GM21390 (cell line): Measurements from ENCODE around the gene SH3BP2.

Experiments used
- ATAC-seq: cut with Tn5 transposase; IDR thresholded peaks from one replicate; pipeline ENCODE4 v1.9.1; 2021; ENCODE audit not compliant: unreplicated experiment

SH3BP2 gene

GRCh38 chr4:2871466-2871865 lies 78.6 kb downstream of the SH3BP2 start:
- no peak for ATAC-seq

- ATAC-seq, result no peak
Measured at GRCh38 chr4:2871911-2872310, 79.0 kb downstream of the SH3BP2 start.

DNA sequence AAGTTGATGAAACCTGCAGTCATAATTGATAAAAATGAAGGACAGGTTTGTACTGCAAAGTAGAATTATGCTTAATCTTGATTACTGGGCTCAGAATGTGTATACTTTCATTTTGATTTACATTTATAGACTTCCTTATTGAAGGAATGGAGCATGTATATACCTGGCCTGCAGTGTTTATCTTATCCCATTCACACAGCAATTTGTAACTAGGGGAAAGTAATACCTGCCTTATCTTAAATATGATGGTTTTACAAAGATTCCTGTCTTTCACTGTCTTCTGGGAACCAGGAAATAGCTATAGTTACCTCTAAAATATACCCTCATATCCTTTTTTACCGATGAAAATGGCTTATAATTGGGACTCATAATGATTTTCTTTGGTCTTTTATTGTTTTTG lies 80.4 kb downstream of the SH3BP2 start:
- no peak for ATAC-seq

DNA sequence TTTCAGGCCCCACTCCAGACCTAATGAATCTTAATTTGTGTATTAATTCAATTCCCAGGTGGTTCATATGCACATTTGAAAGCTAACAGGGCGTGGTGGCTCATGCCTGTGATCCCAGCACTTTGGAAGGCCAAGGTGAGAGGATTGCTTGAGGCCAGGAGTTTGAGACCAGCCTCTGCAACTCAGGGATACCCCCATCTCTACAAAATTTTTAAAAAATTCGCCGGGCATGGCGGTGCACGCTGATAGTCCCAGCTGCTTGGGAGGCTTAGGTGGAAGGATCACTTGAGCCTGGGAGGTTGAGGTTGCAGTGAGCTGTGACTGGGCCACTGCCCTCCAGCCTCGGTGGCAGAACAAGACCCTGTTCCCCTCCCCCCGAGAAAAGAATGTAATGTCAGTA lies 82.0 kb downstream of the SH3BP2 start:
- no peak for ATAC-seq

DNA sequence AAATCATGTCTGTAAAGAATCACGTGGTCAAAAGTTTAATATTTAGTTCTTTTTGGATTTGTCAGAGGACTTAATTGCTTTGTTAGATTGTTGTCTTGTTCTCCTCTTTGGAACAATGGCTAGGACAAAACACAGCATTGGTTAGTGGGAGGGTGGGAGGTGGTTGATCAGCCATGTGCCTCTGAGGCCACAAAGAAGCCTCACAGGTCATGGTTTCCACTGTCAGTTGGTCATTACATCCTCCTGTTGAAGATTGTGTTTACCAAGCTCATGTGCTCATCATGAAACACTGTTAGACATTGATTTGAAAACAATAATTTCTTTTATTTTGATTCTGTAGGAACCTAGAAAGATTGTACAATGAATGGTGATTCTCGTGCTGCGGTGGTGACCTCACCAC lies 82.7 kb downstream of the SH3BP2 start:
- no peak for ATAC-seq

DNA sequence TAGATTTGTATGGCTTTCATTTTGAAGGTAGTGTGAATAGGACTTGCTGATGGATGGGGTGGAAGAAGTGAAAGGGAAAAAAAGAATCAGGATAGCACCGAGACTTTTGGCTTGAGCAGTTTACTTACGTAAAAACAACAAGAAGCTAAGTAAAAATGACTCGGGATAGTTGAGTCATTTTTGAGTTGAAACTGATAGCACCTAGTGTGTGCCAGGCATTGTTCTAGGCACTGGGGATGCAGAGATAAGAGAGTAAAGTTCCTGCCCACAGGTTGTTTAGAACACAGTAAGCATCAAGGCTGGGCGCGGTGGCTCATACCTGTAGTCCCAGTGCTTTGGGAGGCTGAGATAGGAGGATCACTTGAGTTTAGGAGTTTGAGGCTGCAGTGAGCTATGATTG lies 85.5 kb downstream of the SH3BP2 start:
- ATAC-seq, result no peak

- ATAC-seq, result no peak
Measured at GRCh38 chr4:2879026-2879425, 86.1 kb downstream of the SH3BP2 start.

- no peak for ATAC-seq
Measured at GRCh38 chr4:2881431-2881830, 88.5 kb downstream of the SH3BP2 start.

DNA sequence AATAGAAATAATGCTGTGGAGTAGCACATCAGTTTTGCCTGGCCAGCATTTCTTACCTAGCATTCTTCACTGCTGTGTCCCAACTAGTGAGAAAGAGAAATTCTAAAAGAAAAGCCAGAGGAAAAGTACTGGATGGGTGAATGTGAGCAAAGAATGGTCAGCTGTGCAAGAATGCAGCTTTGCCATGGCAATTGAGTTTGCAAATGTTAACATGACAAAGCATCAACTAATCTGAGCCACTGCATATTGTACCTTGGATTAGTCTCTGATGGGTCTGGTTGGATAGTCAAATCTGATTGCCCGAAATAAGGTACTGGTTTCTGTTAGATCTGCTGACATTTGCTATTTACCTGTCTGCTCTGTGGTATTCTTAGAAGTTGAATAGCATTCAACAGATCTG lies 89.5 kb downstream of the SH3BP2 start:
- ATAC-seq, result no peak

DNA sequence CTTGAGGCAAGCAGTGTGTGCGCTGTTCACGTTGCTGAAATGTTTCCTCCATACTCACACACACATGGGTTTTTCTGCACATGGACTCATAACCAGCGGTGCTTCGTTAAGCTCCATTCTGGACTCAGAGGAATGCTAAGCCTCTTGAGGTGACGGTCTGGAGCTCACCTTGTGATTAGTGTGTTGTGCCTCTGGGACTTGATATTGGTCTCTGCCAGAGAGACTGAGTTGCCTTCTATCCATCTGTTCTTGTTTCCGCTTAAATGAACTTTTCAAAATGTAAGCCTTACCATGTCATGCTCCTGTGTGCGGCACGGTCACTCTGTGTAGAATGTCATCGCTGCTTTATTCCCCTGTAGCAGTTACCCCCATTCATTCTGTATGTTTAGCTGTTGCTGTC lies 93.3 kb downstream of the SH3BP2 start:
- no peak for ATAC-seq

DNA sequence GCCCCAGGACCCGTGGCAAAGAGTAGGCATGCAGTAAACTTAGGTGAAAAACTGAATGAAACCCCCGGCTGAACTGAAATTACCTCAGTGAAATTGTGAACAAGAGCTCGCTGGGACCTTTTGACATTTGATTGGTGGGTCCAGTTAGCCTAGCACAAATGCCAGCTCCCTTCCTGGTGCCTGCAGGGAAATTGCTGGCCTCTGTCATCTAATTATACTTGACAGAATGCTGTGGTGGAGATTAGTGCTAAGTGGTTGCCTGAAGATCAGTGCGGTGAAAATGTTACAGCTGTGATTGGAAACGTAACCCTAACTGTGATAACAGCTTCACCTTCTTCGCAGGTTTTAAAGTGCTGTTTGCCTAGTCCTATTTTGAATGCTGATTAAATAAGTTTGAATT lies 93.7 kb downstream of the SH3BP2 start:
- ATAC-seq, result no peak

GRCh38 chr4:2887343-2887742 lies 94.5 kb downstream of the SH3BP2 start:
- no peak for ATAC-seq

- ATAC-seq, result no peak
Measured at GRCh38 chr4:2888886-2889285, 96.0 kb downstream of the SH3BP2 start.
